GM19351 (cell line): ENCODE measurements around the gene TMEFF2.

Source experiments
- ATAC-seq: cut with Tn5 transposase; IDR thresholded peaks from one replicate; pipeline ENCODE4 v1.9.1; 2021; ENCODE audit warnings: mild to moderate bottlenecking, moderate library complexity; ENCODE audit not compliant: unreplicated experiment

Gene TMEFF2, protein sequence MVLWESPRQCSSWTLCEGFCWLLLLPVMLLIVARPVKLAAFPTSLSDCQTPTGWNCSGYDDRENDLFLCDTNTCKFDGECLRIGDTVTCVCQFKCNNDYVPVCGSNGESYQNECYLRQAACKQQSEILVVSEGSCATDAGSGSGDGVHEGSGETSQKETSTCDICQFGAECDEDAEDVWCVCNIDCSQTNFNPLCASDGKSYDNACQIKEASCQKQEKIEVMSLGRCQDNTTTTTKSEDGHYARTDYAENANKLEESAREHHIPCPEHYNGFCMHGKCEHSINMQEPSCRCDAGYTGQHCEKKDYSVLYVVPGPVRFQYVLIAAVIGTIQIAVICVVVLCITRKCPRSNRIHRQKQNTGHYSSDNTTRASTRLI

DNA sequence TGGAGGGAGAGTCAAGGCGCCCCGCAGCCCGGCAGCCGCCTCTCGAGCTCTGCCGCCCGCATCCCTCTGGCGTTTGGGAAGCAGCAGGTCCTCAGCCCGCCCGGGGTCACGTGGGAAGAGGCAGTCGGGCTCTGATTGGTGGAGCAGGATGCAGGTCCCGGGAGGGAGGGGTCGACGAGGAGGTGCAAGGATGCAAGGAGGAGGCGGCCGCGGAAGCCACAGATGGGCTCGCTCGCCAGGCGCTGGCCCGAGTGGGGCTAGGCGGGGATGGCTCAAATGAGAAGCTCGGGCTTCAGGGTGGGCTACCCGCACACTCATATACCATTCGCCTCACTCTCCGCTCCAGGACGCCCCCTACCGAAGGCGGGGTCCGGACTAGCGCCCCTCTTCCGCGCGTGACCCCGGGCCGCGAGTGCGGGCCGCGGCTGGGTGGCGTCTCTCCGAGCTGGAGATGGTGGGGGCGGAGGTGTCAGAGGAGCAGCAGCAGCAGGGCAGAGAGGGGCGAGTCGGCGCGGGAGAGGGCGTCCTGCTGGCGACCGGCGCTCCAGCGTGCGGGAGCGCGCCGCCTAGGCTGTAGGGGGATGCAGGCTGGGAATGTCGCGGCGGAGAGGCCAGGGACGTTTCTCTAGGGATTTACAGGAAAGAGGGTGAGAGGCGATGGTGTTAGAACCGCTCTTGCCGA lies at the start of gene TMEFF2:
TSS of gene TMEFF2 (minus strand) at position 68 of the 682 bp plus-strand sequence. CDS start 409 bp downstream, outside the sequence.
- peak; percentile 62 for ATAC-seq

DNA sequence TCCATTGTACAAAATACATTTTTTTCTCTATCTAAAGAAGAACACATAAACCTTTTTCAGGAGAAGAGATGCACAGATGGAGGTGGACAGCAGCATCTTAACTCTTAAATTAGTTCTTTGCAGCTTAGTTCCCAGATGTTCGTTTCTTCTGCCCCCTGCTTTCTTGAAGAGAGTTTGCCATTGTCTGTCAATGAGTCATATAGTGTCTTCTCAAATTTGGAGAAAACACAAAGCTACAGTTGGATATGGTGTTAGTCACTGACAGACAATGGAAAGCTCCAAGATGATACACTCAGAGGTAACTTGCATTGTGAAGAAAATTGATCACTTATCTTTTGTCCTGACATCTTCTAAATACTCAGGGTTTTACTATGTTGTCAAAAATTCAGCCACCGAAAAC lies 48.8 kb upstream of the TMEFF2 start:
- ATAC-seq: no peak

DNA sequence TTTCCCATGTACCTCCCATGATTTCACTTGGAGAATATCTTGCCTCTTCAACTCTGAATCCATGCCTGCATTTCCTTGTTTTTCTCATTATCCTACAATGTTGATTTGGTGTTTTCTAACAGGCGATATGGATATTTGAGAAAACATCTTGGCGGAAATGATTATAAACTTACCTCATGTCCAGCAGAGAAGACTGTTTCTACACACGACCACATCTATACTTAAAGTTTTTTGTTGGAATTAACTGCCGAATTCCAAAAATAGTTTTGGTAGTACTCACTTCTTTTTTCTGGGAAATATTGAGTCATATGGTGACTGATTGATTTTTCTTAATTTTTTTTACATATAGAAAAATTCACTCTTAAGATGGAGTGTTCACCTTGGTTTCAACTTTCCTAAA lies 41.4 kb upstream of the TMEFF2 start:
- ATAC-seq: no peak

DNA sequence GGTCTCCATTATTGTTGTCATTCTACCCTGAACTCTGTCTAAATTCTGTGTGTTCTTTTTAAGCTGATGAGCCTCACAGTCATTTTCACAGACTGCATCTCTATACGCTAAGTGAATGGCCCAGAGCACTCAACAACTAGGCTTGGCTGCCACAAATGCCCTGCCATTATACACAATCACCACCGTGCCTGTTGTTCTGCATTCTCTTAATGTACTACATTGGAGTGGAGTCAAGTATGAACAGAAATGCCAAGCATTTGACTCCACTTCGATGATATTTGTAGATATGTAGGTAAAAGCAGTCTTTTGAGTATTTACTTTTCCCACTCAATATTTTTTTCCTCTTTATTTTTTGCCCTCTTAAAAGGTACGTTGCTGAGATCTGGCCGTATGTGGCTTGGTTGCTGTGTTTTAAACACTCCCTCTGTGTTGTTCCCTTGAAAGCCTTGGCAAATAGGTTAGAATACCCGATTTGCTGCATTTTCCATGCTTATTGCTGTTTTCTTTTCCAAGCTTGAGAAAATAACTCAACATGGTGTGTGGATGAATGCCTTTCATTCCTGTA lies 36.2 kb upstream of the TMEFF2 start:
- no peak for ATAC-seq

DNA sequence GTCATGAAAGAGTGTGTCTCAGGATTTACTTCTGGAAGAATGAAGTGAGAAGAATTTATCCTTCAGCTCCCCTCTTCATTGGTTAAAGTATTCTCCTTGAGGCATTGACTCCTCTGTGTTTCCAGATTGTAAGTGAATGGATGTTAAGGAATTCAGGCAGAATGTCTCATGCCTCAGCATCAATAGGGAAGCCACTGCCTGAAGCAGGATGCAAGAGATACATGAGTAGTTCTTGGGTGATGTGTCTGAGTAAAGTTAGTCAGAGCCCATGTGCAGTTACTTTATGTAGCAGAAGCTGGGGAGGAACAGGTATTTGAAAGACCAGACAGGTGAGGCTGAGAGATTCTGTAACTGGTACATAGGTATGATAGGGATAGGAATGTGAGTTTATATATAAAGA lies 34.0 kb upstream of the TMEFF2 start:
- no peak for ATAC-seq

DNA sequence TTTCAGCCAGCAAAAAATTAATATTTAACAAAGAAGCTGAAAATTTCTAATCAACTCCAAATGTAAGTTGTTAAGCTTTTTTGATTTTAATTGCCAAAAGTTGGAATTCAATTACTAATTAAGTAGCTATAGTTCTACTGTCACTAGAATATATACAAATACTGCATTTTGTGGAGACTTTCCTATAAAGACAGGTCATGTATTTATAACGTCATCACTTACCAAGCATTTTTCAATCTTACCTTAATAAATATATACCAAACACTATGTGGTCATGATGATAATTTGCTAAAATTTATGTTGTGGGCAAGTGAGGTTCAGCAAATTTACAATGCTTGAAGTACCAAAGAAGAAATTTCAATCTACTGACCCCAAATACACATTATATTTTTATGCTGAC lies 24.2 kb upstream of the TMEFF2 start:
- ATAC-seq: no peak

DNA sequence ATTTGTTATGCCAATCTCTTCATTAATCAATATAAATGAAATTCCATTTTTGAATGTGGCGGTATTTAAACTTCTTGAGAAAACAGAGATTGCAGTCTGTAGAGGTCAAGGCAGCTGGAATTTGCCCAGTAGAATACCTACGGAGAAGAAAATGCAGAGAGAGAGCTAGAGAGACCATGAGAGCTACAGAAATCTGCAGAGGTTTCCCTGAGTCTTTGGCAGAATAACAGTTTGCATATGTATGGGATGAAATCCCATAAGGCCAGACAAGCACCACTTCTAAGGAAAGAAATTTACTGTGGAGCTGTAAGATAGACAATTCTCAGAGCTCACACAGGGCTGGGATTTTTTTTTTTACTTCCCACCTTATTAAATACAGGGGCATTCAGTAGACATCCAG lies 23.6 kb upstream of the TMEFF2 start:
- ATAC-seq: no peak

DNA sequence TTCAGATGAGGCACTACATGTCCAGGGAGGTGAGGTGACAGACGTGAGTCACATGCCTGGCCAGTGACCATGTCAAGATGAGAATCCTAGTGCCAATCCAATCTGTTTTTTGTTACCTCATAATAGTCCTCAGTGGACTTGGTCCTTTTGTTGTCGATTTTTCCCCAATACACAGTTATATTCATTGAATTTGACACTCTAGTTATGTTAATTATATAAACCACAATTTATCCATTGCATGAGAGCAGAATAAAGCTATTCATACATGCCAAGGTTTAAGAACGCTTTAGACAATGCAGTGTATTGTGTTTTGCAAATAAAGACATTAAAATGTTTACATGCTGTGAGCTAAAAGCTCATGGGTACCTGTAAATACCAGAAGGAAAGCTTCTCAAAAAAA lies 21.6 kb upstream of the TMEFF2 start:
- no peak for ATAC-seq

DNA sequence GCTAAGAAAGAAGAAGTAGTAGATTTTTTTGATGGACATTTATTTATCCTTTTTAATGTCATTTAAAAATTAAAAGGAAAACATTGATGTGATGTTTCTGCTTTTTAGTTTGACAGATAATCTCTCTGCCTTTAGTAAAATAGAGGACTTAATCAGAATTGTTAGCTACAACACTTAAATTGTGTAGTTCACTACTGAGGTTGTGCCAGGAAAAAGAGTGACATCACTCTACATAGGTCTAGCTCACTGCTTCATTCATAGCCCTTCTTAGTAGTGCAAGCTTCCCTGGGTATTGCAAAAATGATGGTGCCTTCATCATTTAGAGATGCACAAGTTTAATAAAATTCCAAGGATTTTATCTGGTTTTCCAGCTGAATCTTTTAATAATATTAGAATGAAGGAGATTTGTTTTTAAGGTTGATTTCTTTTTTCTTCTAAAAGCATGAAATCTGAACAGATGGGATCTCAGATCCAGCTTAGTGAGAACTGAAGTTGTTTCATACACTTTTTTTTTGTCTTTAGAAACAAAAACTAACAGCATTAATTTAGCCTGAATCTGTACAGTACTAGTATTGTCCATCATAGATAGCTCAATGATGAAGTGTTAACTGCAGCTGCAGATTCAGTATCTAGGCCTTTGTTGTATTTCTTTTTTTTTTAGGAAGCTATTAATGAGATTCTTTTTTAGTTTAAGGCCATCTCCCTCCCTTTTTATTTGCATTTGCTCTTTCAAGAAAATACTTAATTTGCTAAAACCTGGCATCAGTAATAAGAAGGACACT lies 20.6 kb upstream of the TMEFF2 start:
- no peak for ATAC-seq

DNA sequence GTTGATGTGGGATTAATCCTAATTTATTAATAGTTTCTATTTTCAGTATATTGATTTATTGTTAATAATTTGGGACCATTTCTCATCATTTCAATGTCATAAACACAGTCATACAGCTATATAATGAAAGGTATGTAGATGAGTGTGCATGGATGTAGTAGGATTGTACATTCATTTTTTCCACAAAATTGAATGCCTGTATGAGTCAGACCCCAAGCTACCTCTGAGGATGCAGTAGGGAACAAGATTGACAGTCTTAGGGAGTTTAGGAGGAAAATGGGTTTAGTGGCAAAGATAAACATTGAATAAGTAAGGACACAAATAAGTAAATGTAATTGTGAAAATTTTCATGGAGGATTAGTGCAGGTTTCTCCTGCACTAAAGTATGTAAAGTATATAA lies 14.1 kb upstream of the TMEFF2 start:
- ATAC-seq: no peak

DNA sequence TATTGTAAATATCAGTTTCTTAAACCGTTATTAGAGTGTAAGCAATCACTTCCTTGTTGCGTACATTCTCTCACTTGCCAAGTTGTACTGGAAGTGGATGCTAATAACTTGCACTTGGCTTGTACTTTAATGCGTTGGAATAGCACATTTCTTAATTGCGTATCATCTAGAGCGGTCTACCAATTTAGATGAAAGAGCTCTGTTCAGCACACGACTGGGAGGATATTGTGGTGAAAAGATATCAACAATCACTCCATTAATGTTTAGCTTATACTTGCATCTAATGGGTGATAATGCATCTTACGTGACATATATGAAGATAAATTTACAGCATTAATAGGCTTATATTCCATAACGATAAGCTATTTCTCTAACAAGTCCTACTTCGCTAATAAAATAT lies 11.7 kb upstream of the TMEFF2 start:
- ATAC-seq: no peak

DNA sequence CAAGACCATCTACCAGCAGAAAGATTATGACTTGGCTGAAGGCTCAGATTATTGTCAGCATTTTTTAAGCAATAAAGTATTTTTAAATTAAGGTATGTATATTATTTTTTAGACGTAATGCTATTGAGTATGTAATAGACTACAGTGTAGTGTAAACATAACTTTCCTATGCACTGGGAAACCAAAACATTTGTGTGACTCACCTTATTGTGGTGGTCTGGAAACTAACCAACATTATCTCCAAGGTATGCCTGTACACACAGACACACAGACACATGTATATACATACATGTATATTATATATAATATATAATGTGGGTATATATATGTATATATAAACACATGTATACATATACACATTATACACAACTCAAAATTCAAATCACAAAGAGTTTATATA lies 9.1 kb upstream of the TMEFF2 start:
- ATAC-seq: no peak

DNA sequence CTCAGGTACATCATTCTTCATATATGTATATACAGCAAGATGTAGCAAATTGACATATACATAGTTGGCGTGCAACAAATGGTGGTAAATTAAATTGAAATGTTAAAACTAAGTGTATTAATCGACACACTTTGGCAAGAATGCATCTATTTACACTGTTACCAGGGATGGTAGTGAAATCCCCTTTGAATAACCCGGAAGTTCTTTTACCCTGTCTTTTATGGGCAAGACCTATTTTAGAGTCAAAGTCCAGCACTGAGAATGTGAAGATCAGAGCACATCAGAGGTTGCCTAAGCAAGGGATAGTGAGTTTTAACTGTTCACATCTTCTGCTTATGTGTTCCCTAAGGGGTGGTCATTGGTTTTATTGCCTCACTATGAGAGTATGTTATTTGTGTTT lies 7.6 kb upstream of the TMEFF2 start:
- ATAC-seq: no peak

DNA sequence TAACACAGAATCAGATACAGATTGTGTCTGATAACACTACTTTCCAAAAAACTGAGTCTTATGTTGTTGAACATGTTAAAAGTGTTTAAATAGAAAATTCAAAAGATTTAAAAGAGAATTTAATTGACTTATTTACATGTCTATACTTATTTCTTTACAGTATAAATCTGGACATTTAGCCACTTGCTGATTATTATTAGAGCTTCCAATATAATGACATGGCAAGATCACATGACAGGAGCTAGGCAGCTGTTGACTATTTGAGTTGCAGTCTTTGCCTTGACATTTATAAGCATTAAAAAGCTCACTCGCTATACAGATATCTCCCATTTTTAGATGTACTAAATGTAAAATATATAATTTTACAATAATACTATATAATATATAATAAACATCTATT lies 6.4 kb upstream of the TMEFF2 start:
- ATAC-seq: no peak

DNA sequence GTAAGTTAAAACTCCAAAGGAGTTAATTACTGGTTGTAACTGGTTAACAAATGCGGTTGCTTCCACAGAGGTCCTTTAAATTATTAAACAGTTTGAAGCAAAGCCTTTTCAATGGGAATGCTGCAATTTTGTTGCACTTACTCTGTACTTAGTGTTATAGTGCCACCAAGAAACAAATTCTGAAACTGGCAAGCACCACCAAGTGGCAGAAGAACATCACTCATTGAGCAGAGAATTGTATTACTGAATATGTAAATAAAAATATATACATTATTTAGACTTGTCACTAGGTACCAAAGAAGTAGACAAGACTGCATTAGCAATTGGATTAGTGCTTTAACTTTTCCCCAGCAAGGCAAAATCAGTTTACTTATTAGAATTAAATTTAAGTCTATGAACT lies 2.6 kb upstream of the TMEFF2 start:
- ATAC-seq: no peak

DNA sequence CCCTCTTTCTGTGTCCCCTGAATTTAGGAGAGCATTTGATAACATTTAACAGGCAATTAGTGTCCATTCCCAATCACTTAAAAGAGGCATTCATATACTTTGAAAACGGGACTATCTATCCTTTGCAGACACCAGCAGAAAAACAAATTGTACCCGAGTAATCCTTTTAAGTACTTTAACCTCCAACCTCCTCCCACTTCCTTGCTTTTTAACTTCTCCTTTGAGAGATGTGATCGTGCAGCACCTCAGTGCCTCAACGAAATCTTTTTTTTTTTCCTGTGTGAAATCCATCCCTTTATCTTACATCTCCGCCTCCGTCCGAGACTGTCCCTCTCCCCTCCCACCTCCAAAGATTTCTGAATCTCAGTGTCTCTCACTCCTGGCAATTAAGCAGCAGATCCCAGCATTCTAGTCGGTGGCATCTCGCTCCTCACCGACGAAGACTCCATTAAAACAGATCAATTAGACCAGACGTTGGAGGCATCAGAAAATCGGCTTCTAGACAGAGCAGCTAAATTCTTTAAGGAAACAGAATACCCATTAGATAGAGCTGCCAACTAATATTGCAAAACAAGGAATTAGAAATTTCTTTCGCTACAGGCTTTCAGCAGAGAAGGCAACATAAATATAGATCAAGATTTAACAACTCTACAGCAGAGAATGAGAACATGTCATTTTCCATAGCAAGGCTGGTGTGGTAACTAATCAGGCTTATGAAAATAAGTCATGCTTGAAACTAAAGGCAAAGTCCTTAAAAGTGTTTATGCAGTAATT lies 1.9 kb upstream of the TMEFF2 start:
- no peak for ATAC-seq

DNA sequence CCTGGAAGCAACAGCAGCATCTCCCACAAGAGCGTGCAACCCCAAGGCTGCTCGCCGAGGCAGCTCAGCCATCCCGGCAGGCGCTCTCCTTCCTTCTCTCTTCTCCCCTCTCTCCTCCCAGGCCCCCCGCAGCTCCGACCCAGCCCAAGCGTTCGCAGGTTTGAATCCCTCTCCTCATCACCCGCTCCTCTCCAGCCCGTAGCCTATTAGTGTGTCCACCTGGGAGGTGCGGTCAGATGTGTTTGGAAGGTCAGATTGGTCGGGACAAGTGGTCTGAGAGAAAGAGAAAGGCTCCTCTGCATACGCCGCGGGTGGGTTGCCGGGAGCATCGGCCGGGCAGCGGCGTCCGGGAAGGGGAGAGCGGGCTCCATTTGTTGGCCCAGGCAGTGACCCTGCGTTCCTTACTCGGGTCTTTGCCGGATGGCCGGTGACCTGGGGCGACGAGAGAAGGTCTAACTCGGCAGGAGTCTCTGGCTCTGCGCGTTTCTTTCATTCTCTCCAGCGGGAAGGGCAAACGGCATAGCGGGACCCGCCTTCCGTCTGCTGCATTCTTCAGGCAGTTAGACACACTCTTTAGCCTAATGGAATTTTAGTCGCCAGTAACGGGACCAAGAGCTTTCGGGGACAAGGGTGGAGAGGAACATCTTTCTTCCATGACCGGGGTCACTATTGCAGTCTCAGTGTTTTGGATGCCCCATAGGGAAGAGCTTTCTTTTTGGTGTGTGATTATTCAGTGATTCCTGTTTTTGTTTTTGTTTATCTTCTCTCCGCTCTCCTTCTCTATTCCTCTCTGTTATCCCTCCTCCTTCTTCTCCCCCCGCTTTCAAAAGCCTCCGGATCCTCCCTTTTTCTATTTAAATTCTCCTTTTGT lies 1.1 kb upstream of the TMEFF2 start:
- ATAC-seq: peak; percentile 18

DNA sequence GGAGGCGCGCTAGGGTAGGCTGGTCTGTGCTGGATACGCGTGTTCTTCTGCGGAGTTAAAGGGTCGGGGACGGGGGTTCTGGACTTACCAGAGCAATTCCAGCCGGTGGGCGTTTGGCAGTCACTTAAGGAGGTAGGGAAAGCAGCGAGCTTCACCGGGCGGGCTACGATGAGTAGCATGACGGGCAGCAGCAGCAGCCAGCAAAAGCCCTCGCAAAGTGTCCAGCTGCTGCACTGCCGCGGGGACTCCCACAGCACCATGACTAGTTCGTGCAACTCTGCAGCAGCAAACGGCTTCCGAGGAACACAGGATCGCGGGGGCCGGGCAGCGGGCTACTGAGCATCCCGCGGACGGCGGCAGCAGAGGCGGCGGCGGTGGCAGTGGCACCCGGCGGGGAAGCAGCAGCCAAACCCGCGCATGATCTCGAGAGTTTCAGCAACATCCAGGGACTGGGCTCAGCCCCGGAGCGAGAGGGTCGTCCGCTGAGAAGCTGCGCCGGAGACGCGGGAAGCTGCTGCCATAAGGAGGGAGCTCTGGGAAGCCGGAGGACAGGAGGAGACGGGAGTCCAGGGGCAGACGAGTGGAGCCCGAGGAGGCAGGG lies 368 bp downstream of the TMEFF2 start:
- peak; percentile 26 for ATAC-seq

DNA sequence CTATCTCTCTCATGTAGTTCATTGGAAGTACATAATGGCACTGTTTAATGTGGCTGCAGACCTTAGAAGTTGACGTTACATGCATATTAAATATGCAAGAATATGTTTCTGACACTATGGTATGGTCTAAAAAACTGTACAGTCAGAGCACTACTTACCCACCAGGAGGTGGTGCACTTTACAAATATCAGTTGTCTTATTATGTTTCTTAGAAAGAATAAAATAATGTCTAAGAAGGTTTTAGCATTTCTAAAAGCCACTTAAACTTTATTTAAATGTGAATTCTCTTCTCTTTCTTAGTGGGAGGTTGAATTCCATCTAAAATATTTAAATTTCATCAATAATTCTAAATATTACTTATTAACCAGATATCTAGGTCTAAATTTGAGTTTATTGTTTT lies 4.3 kb downstream of the TMEFF2 start:
- peak; percentile 34 for ATAC-seq
